Measurements from ENCODE around the gene ENTHD1. TPM values are rescaled to one million over a fixed set of nuclear protein-coding genes. Genes with fewer than 3 reads are reported as not detected.

ENTHD1 gene
- total RNA-seq, 1 donor from 2014 or later: not detected

GRCh38 chr22:39913886-39914285 lies 20.3 kb upstream of the ENTHD1 start:
- no peak for DNase-seq (ENCODE audit: low spot score)
- TF ChIP-seq CTCF (IDR thresholded peaks at IDR 0.05; ENCODE audit: unreplicated experiment): no peak
- no peak overlapping the region for H3K27ac Mint-ChIP-seq (ENCODE audit: unreplicated experiment)
- no peak overlapping the region for H3K4me3 Mint-ChIP-seq (ENCODE audit: unreplicated experiment)
- no peaks in the 10 kb centered on the region for H3K9me3 Mint-ChIP-seq (ENCODE audit: unreplicated experiment)
- H3K4me1 Mint-ChIP-seq (ENCODE audit: unreplicated experiment): peaks cover 6% of the 10 kb centered on the region
- H3K36me3 Mint-ChIP-seq (ENCODE audit: low read depth, unreplicated experiment): no peaks in the 10 kb centered on the region
- no peaks in the 10 kb centered on the region for H3K27me3 Mint-ChIP-seq (ENCODE audit: unreplicated experiment)

GRCh38 chr22:39913321-39913720 lies 19.8 kb upstream of the ENTHD1 start:
- Mint-ChIP-seq H3K27ac (ENCODE audit: unreplicated experiment) (no peak overlapping the region), H3K4me1 (ENCODE audit: unreplicated experiment) (peaks cover 6% of the 10 kb centered on the region)
- no peak for TF ChIP-seq CTCF (IDR thresholded peaks at IDR 0.05; ENCODE audit: unreplicated experiment)

GRCh38 chr22:39910876-39911613 lies 17.5 kb upstream of the ENTHD1 start:
- Mint-ChIP-seq H3K27me3 (ENCODE audit: unreplicated experiment) (no peaks in the 10 kb centered on the region), H3K9me3 (ENCODE audit: unreplicated experiment) (no peaks in the 10 kb centered on the region), H3K27ac (ENCODE audit: unreplicated experiment) (no peak overlapping the region), H3K4me3 (ENCODE audit: unreplicated experiment) (no peak overlapping the region), H3K36me3 (ENCODE audit: low read depth, unreplicated experiment) (no peaks in the 10 kb centered on the region), H3K4me1 (ENCODE audit: unreplicated experiment) (peaks cover 4% of the 10 kb centered on the region)
- no peak for DNase-seq (ENCODE audit: low spot score)
- no peak for TF ChIP-seq CTCF (IDR thresholded peaks at IDR 0.05; ENCODE audit: unreplicated experiment)

More at GRCh38 chr22:39913321-39913720, 19.8 kb upstream of the ENTHD1 start:
- no peaks in the 10 kb centered on the region for H3K9me3 Mint-ChIP-seq (ENCODE audit: unreplicated experiment)
- H3K36me3 Mint-ChIP-seq (ENCODE audit: low read depth, unreplicated experiment): no peaks in the 10 kb centered on the region
- no peak overlapping the region for H3K4me3 Mint-ChIP-seq (ENCODE audit: unreplicated experiment)
- DNase-seq (ENCODE audit: low spot score): no peak
- no peaks in the 10 kb centered on the region for H3K27me3 Mint-ChIP-seq (ENCODE audit: unreplicated experiment)

DNA sequence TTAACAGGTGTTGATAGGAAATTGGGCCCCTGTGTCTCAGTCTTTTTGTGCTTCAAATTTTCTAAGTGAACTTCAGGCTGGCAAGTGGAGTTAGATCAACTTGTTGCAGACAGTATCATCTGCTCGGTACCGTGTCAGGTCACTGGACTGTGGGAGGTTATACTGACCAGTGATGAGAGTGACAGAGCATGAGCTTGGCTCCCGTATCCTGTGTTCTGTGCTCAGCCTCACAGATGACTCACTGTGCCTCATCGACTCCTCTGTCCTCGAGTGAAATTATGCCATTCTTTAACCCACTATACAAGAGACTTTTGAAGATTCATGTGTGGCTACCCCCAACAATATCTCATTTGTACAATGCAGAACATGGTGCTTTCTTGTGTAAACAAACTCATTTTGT lies 15.2 kb upstream of the ENTHD1 start:
- no peaks in the 10 kb centered on the region for H3K9me3 Mint-ChIP-seq (ENCODE audit: unreplicated experiment)
- no peaks in the 10 kb centered on the region for H3K36me3 Mint-ChIP-seq (ENCODE audit: low read depth, unreplicated experiment)
- no peaks in the 10 kb centered on the region for H3K27me3 Mint-ChIP-seq (ENCODE audit: unreplicated experiment)
- no peak overlapping the region for H3K27ac Mint-ChIP-seq (ENCODE audit: unreplicated experiment)
- TF ChIP-seq CTCF (IDR thresholded peaks at IDR 0.05; ENCODE audit: unreplicated experiment): no peak
- DNase-seq (ENCODE audit: low spot score): no peak
- H3K4me1 Mint-ChIP-seq (ENCODE audit: unreplicated experiment): peaks cover 3% of the 10 kb centered on the region
- no peak overlapping the region for H3K4me3 Mint-ChIP-seq (ENCODE audit: unreplicated experiment)

- Mint-ChIP-seq H3K27me3 (ENCODE audit: unreplicated experiment) (no peaks in the 10 kb centered on the region), H3K9me3 (ENCODE audit: unreplicated experiment) (no peaks in the 10 kb centered on the region), H3K27ac (ENCODE audit: unreplicated experiment) (no peak overlapping the region), H3K4me1 (ENCODE audit: unreplicated experiment) (peaks cover 3% of the 10 kb centered on the region), H3K36me3 (ENCODE audit: low read depth, unreplicated experiment) (no peaks in the 10 kb centered on the region), H3K4me3 (ENCODE audit: unreplicated experiment) (no peak overlapping the region)
- no peak for TF ChIP-seq CTCF (IDR thresholded peaks at IDR 0.05; ENCODE audit: unreplicated experiment)
- no peak for DNase-seq (ENCODE audit: low spot score)
These were observed 14.6 kb upstream of the ENTHD1 start for GRCh38 chr22:39908136-39908535.

Measured in endothelial cell (in vitro differentiated cells).